ENCODE data around the gene PLA2G2F. TPM values are rescaled to one million over a fixed set of nuclear protein-coding genes. Genes with fewer than 3 reads are reported as not detected.

Gene PLA2G2F
- total RNA-seq, 1 donor from 2014 or later, result 9.2 TPM

GRCh38 chr1:20115479-20115878 lies 23.6 kb upstream of the PLA2G2F start:
- Histone ChIP-seq H3K27me3 (ENCODE audit: control insufficient read depth, insufficient read depth, low read length) (peaks cover 5% of the 10 kb centered on the region), H3K4me3 (ENCODE audit: low read depth, low read length) (no peak overlapping the region), H3K36me3 (ENCODE audit: control insufficient read depth, insufficient read depth, low read length) (no peaks in the 10 kb centered on the region)
- no peak for TF ChIP-seq CTCF (IDR thresholded peaks at IDR 0.05; ENCODE audit: insufficient read depth, low read length, poor library complexity, severe bottlenecking)
- DNase-seq (ENCODE audit: low read depth), result no peak

GRCh38 chr1:20115916-20116315 lies 23.2 kb upstream of the PLA2G2F start:
- no peak for TF ChIP-seq CTCF (IDR thresholded peaks at IDR 0.05; ENCODE audit: insufficient read depth, low read length, poor library complexity, severe bottlenecking)
- H3K4me3 ChIP-seq (ENCODE audit: low read depth, low read length), result no peak overlapping the region
- no peak for DNase-seq (ENCODE audit: low read depth)
- peaks cover 8% of the 10 kb centered on the region for H3K27me3 ChIP-seq (ENCODE audit: control insufficient read depth, insufficient read depth, low read length)
- H3K36me3 ChIP-seq (ENCODE audit: control insufficient read depth, insufficient read depth, low read length), result no peaks in the 10 kb centered on the region

GRCh38 chr1:20117236-20117635 lies 21.9 kb upstream of the PLA2G2F start:
- no peak for DNase-seq (ENCODE audit: low read depth)
- peaks cover 8% of the 10 kb centered on the region for H3K27me3 ChIP-seq (ENCODE audit: control insufficient read depth, insufficient read depth, low read length)
- TF ChIP-seq CTCF (IDR thresholded peaks at IDR 0.05; ENCODE audit: insufficient read depth, low read length, poor library complexity, severe bottlenecking), result no peak
- H3K36me3 ChIP-seq (ENCODE audit: control insufficient read depth, insufficient read depth, low read length), result no peaks in the 10 kb centered on the region
- no peak overlapping the region for H3K4me3 ChIP-seq (ENCODE audit: low read depth, low read length)

- DNase-seq (ENCODE audit: low read depth), result no peak
Measured at GRCh38 chr1:20119347-20119746, 19.8 kb upstream of the PLA2G2F start, which contains the start of gene PLA2G2D. TSS of gene PLA2G2D (minus strand) at chr1:20119536. CDS start at chr1:20119498, 38 bp downstream.

GRCh38 chr1:20120796-20121195 lies 18.3 kb upstream of the PLA2G2F start:
- Histone ChIP-seq H3K4me3 (ENCODE audit: low read depth, low read length) (no peak overlapping the region), H3K27me3 (ENCODE audit: control insufficient read depth, insufficient read depth, low read length) (peaks cover 8% of the 10 kb centered on the region), H3K36me3 (ENCODE audit: control insufficient read depth, insufficient read depth, low read length) (no peaks in the 10 kb centered on the region)
- no peak for TF ChIP-seq CTCF (IDR thresholded peaks at IDR 0.05; ENCODE audit: insufficient read depth, low read length, poor library complexity, severe bottlenecking)
- DNase-seq (ENCODE audit: low read depth), result no peak

More at GRCh38 chr1:20119347-20119746, 19.8 kb upstream of the PLA2G2F start, which contains the start of gene PLA2G2D:
- Histone ChIP-seq H3K4me3 (ENCODE audit: low read depth, low read length) (no peak within 1 kb of the TSS), H3K36me3 (ENCODE audit: control insufficient read depth, insufficient read depth, low read length) (no peaks in the 10 kb centered on the region), H3K27me3 (ENCODE audit: control insufficient read depth, insufficient read depth, low read length) (peaks cover 8% of the 10 kb centered on the region)
- TF ChIP-seq CTCF (IDR thresholded peaks at IDR 0.05; ENCODE audit: insufficient read depth, low read length, poor library complexity, severe bottlenecking), result no peak

GRCh38 chr1:20123722-20124455 lies 15.2 kb upstream of the PLA2G2F start:
- H3K27me3 ChIP-seq (ENCODE audit: control insufficient read depth, insufficient read depth, low read length), result peaks cover 5% of the 10 kb centered on the region
- no peak for DNase-seq (ENCODE audit: low read depth)
- no peak overlapping the region for H3K4me3 ChIP-seq (ENCODE audit: low read depth, low read length)
- H3K36me3 ChIP-seq (ENCODE audit: control insufficient read depth, insufficient read depth, low read length), result no peaks in the 10 kb centered on the region
- TF ChIP-seq CTCF (IDR thresholded peaks at IDR 0.05; ENCODE audit: insufficient read depth, low read length, poor library complexity, severe bottlenecking), result no peak

All from kidney epithelial cell (primary cell).